ENCODE measurements around the gene MAN1A2. TPM values are rescaled to one million over a fixed set of nuclear protein-coding genes. Genes with fewer than 3 reads are reported as not detected.
A peak's percentile ranks its signal among the peaks of the same experiment; 100 is the strongest.

Gene MAN1A2
- total RNA-seq (2014; rRNA removed; shearing (Covaris generic)) = 44.9 and 48.1 TPM in 2 replicates
- 21.1 and 22.8 TPM in 2 replicates for polyA plus RNA-seq (2016; fragmentation: Nextera tagmentation; extraction: Ambion mirVana)

- in situ Hi-C loops (cut with MboI) = no loop called here
- Histone ChIP-seq H3K79me2 (ENCODE audit: insufficient read depth) (peaks cover 67% of the 10 kb centered on the region), H4K20me1 (ENCODE audit: insufficient read depth) (peaks cover 10% of the 10 kb centered on the region; the same call in 1 of the 2 replicates), H3K9me2 (ENCODE audit: insufficient read depth) (no peaks in the 10 kb centered on the region), H3K4me3 (peak within 1 kb of the TSS; percentile 95), H3K27ac (peak within 1 kb of the TSS; percentile 77), H3K4me2 (ENCODE audit: unreplicated experiment) (peak within 1 kb of the TSS; percentile 99), H3K9ac (peak within 1 kb of the TSS; percentile 86), H3F3A (ENCODE audit: insufficient read depth) (peaks cover 13% of the 10 kb centered on the region), H3K4me1 (ENCODE audit: insufficient read depth) (peaks cover 44% of the 10 kb centered on the region), H3K27me3 (replicated peaks; ENCODE audit: insufficient read depth) (no peaks in the 10 kb centered on the region), H3K36me3 (ENCODE audit: low read depth) (no peaks in the 10 kb centered on the region), H2AFZ (peak within 1 kb of the TSS; percentile 89), H3K9me3 (ENCODE audit: low read depth) (no peaks in the 10 kb centered on the region)
- peak; percentile 82 for DNase-seq
- 0 to 2% methylated on average over 52 to 59 of the region's 93 CpGs for WGBS, 2 experiments (ENCODE audit: low coverage in 1 of 2, low lambda C conversion rate in 2 of 2, missing lambda C conversion rate in 2 of 2)
- TF ChIP-seq EZH2phosphoT487 (IDR thresholded peaks at IDR 0.05; ENCODE audit: insufficient read depth, low read depth) (no peak), EZH2 (IDR thresholded peaks at IDR 0.05; ENCODE audit: insufficient read depth, poor library complexity, severe bottlenecking) (no peak)
Measured at GRCh38 chr1:117367046-117368025, at the start of gene MAN1A2. MAN1A2 (plus strand) TSS chr1:117367449; CDS start chr1:117368184, 735 bp downstream.

- H3K4me2 ChIP-seq (ENCODE audit: unreplicated experiment) = no peak overlapping the region
- H3F3A ChIP-seq (ENCODE audit: insufficient read depth) = no peaks in the 10 kb centered on the region
- in situ Hi-C loops (cut with MboI) = no loop called here
- WGBS, 2 experiments (ENCODE audit: low coverage in 1 of 2, low lambda C conversion rate in 2 of 2, missing lambda C conversion rate in 2 of 2) = 49 to 73% methylated on average over 1 of the region's 1 CpG
- H3K9me3 ChIP-seq (ENCODE audit: low read depth) = no peaks in the 10 kb centered on the region
- H3K4me3 ChIP-seq = no peak overlapping the region
- no peak for TF ChIP-seq EZH2phosphoT487 (IDR thresholded peaks at IDR 0.05; ENCODE audit: insufficient read depth, low read depth)
- TF ChIP-seq EZH2 (IDR thresholded peaks at IDR 0.05; ENCODE audit: insufficient read depth, poor library complexity, severe bottlenecking) = no peak
- no peak overlapping the region for H2AFZ ChIP-seq
- no peak overlapping the region for H3K27ac ChIP-seq
- no peaks in the 10 kb centered on the region for H3K79me2 ChIP-seq (ENCODE audit: insufficient read depth)
- H3K27me3 ChIP-seq (replicated peaks; ENCODE audit: insufficient read depth) = peaks cover 32% of the 10 kb centered on the region
- H4K20me1 ChIP-seq (ENCODE audit: insufficient read depth) = no peaks in the 10 kb centered on the region
- H3K36me3 ChIP-seq (ENCODE audit: low read depth) = no peaks in the 10 kb centered on the region
- H3K9me2 ChIP-seq (ENCODE audit: insufficient read depth) = no peaks in the 10 kb centered on the region
- H3K4me1 ChIP-seq (ENCODE audit: insufficient read depth) = no peaks in the 10 kb centered on the region
- DNase-seq = no peak
- H3K9ac ChIP-seq = no peak overlapping the region
Measured at GRCh38 chr1:117318011-117318410, 49.2 kb upstream of the MAN1A2 start.

- H3K9ac ChIP-seq = no peak overlapping the region
- peaks cover 36% of the 10 kb centered on the region for H3K27me3 ChIP-seq (replicated peaks; ENCODE audit: insufficient read depth)
- H3F3A ChIP-seq (ENCODE audit: insufficient read depth) = no peaks in the 10 kb centered on the region
- H3K79me2 ChIP-seq (ENCODE audit: insufficient read depth) = no peaks in the 10 kb centered on the region
- H3K27ac ChIP-seq = no peak overlapping the region
- no peak overlapping the region for H3K4me2 ChIP-seq (ENCODE audit: unreplicated experiment)
- in situ Hi-C loops (cut with MboI) = no loop called here
- H2AFZ ChIP-seq = no peak overlapping the region
- H3K4me3 ChIP-seq = no peak overlapping the region
- no peaks in the 10 kb centered on the region for H3K9me2 ChIP-seq (ENCODE audit: insufficient read depth)
- no peak for DNase-seq
- WGBS, 2 experiments (ENCODE audit: low coverage in 1 of 2, low lambda C conversion rate in 2 of 2, missing lambda C conversion rate in 2 of 2) = 24 to 26% methylated on average over 3 of the region's 3 CpGs
- no peaks in the 10 kb centered on the region for H3K36me3 ChIP-seq (ENCODE audit: low read depth)
- no peaks in the 10 kb centered on the region for H3K9me3 ChIP-seq (ENCODE audit: low read depth)
- H4K20me1 ChIP-seq (ENCODE audit: insufficient read depth) = no peaks in the 10 kb centered on the region
- H3K4me1 ChIP-seq (ENCODE audit: insufficient read depth) = no peaks in the 10 kb centered on the region
- TF ChIP-seq EZH2phosphoT487 (IDR thresholded peaks at IDR 0.05; ENCODE audit: insufficient read depth, low read depth) (no peak), EZH2 (IDR thresholded peaks at IDR 0.05; ENCODE audit: insufficient read depth, poor library complexity, severe bottlenecking) (no peak)
Measured at GRCh38 chr1:117318426-117318825, 48.8 kb upstream of the MAN1A2 start.

GRCh38 chr1:117320515-117320914, 46.7 kb upstream of the MAN1A2 start:
- H3K79me2 ChIP-seq (ENCODE audit: insufficient read depth) = no peaks in the 10 kb centered on the region
- no peaks in the 10 kb centered on the region for H3K9me3 ChIP-seq (ENCODE audit: low read depth)
- no peaks in the 10 kb centered on the region for H3K36me3 ChIP-seq (ENCODE audit: low read depth)
- no peaks in the 10 kb centered on the region for H3F3A ChIP-seq (ENCODE audit: insufficient read depth)
- no peak for TF ChIP-seq EZH2phosphoT487 (IDR thresholded peaks at IDR 0.05; ENCODE audit: insufficient read depth, low read depth)
- no peak for TF ChIP-seq EZH2 (IDR thresholded peaks at IDR 0.05; ENCODE audit: insufficient read depth, poor library complexity, severe bottlenecking)
- WGBS, 2 experiments (ENCODE audit: low coverage in 1 of 2, low lambda C conversion rate in 2 of 2, missing lambda C conversion rate in 2 of 2) = 91 to 97% methylated on average over 1 of the region's 1 CpG
- H3K4me1 ChIP-seq (ENCODE audit: insufficient read depth) = no peaks in the 10 kb centered on the region
- H3K9ac ChIP-seq = no peak overlapping the region
- no peak overlapping the region for H3K4me2 ChIP-seq (ENCODE audit: unreplicated experiment)
- peaks cover 55% of the 10 kb centered on the region for H3K27me3 ChIP-seq (replicated peaks; ENCODE audit: insufficient read depth)
- DNase-seq = no peak
- H4K20me1 ChIP-seq (ENCODE audit: insufficient read depth) = no peaks in the 10 kb centered on the region
- H3K9me2 ChIP-seq (ENCODE audit: insufficient read depth) = no peaks in the 10 kb centered on the region
- no peak overlapping the region for H2AFZ ChIP-seq
- H3K27ac ChIP-seq = no peak overlapping the region
- no peak overlapping the region for H3K4me3 ChIP-seq
- in situ Hi-C loops (cut with MboI) = no loop called here
